Esophagus muscularis mucosa (tissue), 4 donors: Measurements from ENCODE around the gene INPP4B.

Experiments used
- CTCF ChIP-seq, 3 experiments: fragments of 200-600 bp in 2 of 3; fragments of 450-650 bp in 1 of 3; sonication (generic) in 2 of 3; IDR thresholded peaks; one replicate each; pipeline ENCODE4 v1.5.1; 2017 to 2019; ENCODE audit warnings: antibody characterized with exemption in 3 of 3, mild to moderate bottlenecking in 2 of 3, moderate library complexity in 1 of 3
- EP300 ChIP-seq: sonication (generic); formaldehyde crosslinking; IDR thresholded peaks from one replicate; pipeline ENCODE4 v1.6.1; 2017; ENCODE audit warnings: antibody characterized with exemption
- POLR2A ChIP-seq: fragments of 450-650 bp; IDR thresholded peaks from one replicate; pipeline ENCODE4 v1.6.1; 2017; ENCODE audit warnings: antibody characterized with exemption, moderate library complexity, mild to moderate bottlenecking, low read depth
- POLR2AphosphoS5 ChIP-seq, 2 donors: sonication (generic); formaldehyde crosslinking; IDR thresholded peaks; one replicate each; pipeline ENCODE4 v1.6.1; 2017; ENCODE audit warnings: antibody characterized with exemption in 2 of 2

- TF ChIP-seq POLR2AphosphoS5 (IDR thresholded peaks at IDR 0.05) (no peak), POLR2A (no peak), CTCF (IDR thresholded peaks at IDR 0.05) (no peak), EP300 (no peak)
Observed at GRCh38 chr4:142475663-142476062, 370.4 kb downstream of the INPP4B start.
